Measurements from ENCODE around the gene NFATC1. TPM values are rescaled to one million over a fixed set of nuclear protein-coding genes. Genes with fewer than 3 reads are reported as not detected.
"Not testable (repeated sequence)": the region's sequence is repeated elsewhere in the genome, so short reads cannot be mapped to it uniquely, and the experiment has no call there.

Gene NFATC1
- total RNA-seq, 6 experiments from 2014 or later = 0.57 to 2.0 (median 0.89) TPM

DNA sequence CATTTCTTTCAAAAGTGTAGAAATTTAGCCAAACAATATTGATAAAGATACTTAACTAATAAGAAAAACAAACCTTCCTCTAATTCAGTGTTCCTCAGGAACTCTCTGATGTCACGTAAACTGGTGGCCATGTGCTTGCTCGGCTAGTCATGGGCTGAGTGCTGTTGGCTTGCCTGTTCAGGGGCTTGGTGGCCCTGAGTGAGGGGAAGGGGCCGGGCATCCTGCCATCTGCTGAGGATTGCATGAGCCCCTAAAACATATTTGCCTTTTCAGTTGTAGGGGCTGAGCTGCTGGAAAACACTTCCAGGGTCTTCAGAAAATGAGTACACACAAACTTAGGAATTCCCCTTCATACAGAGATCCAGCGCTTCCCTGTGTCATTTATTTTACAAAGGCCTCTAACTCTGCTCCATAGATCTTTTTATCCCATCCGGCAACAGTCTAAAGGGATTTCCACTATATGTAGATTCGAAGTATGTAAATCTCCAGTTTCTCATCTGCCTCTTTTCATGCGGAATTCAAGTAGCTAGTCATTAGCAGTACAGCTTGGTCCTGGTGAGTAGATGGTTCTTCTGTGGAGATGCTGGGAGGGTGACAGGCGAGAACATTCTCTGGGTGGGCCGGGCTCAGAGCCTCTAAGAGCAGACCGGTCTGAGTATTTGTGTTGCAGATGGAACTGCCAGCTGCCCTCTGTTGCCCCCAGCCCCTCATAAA, 20.1 kb upstream of the NFATC1 start:
- no peak overlapping the region for H3K27ac Mint-ChIP-seq
- H3K27me3 Mint-ChIP-seq (ENCODE audit: insufficient read depth) = no peaks in the 10 kb centered on the region
- H3K36me3 Mint-ChIP-seq (ENCODE audit: low read depth) = no peaks in the 10 kb centered on the region
- no peaks in the 10 kb centered on the region for H3K4me1 Mint-ChIP-seq (ENCODE audit: low read depth)
- no peak for TF ChIP-seq CTCF (IDR thresholded peaks at IDR 0.05)
- DNase-seq = no peak
- no peak overlapping the region for H3K4me3 Mint-ChIP-seq
- H3K9me3 Mint-ChIP-seq = no peaks in the 10 kb centered on the region

DNA sequence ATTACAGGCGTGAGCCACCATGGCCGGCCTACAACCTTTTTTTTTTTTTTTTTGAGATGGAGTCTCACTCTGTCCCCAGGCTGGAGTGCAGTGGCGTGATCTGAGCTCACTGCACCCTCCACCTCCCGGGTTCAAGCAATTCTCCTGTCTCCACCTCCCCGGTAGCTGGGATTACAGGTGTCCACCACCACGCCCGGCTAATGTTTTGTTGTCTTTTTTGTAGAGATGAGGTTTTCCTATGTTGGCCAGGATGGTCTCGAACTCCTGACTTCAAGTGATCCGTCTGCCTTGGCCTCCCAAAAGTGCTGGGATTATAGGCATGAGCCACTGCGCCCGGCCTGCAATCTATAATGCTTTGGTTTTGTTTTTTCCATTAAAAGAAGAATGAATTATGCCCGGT, 19.1 kb upstream of the NFATC1 start:
- not testable (repeated sequence) for H3K27ac Mint-ChIP-seq; H3K9me3 Mint-ChIP-seq; H3K27me3 Mint-ChIP-seq (ENCODE audit: insufficient read depth); H3K4me1 Mint-ChIP-seq (ENCODE audit: low read depth); H3K4me3 Mint-ChIP-seq; H3K36me3 Mint-ChIP-seq (ENCODE audit: low read depth); DNase-seq

DNA sequence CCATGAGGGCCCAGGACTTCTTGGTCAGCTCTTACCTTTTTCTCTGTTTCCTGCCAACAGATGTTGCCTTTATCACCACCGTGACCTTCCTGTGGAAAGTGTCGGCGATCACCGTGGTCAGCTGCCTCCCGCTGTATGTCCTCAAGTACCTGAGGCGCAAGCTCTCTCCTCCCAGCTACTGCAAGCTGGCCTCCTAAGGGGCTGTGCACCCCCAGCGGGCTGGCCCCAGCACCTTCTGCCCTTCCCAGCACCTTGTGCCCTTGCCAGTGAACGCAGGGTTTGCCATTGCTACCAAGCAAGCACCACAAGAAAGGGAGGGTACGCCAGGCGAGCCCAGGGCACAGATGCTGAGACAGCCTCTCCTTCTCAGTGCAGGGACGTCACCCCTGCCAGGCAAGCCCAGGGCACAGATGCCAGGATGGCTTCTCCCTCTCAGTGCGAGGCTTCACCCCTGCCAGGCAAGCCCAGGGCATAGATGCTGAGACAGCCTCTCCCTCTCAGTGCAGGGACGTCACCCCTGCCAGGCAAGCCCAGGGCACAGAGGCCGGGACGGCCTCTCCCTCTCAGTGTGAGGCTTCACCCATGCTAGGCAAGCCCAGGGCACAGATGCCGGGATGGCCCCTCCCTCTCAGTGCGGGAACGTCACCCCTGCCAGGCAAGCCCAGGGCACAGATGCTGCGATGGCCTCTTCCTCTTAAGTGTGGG, 18.4 kb upstream of the NFATC1 start:
- Mint-ChIP-seq H3K4me1 (ENCODE audit: low read depth) (no peaks in the 10 kb centered on the region), H3K9me3 (no peaks in the 10 kb centered on the region), H3K4me3 (no peak overlapping the region), H3K36me3 (ENCODE audit: low read depth) (no peaks in the 10 kb centered on the region), H3K27ac (no peak overlapping the region), H3K27me3 (ENCODE audit: insufficient read depth) (peaks cover 3% of the 10 kb centered on the region; the same call in 1 of the 2 replicates)
- TF ChIP-seq CTCF (IDR thresholded peaks at IDR 0.05) = no peak
- no peak for DNase-seq

DNA sequence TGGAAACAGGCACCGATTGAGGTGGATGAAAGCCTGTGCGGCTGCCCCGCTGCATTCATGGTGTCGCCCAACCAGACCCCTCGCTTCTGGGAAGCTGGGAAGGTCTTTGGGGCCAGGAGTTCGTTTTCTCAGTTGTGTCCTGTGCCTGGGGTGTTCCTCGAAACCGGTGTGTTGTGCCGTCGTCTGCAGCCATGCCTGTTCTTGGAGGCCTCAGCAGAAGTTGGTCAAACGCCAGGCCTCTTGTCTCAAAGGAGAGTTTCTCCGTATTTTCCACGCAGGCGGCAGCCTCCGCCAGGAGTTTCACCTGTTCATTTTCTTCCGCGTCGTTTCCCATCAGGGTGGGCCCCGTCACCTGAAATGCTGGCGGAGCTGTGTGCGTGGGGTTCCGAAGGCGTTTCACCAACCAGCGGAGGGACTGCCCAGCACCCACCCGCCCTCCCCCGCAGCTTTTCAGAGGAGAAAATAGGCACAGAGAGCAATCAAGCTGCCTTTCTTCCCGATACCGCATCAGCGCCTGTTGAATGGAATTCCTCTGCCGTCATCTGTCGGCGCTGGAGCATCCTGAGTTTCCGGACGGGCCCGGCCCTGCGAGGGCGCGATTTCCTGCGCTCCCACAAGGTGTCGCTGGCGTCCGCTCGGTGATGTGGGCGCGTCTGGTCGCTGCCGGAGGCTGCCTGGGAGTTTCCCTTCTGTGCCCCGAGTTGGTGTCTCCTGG, 17.0 kb upstream of the NFATC1 start:
- Mint-ChIP-seq H3K9me3 (no peaks in the 10 kb centered on the region), H3K27ac (no peak overlapping the region), H3K36me3 (ENCODE audit: low read depth) (no peaks in the 10 kb centered on the region), H3K4me1 (ENCODE audit: low read depth) (no peaks in the 10 kb centered on the region), H3K27me3 (ENCODE audit: insufficient read depth) (peaks cover 6% of the 10 kb centered on the region; the same call in 1 of the 2 replicates), H3K4me3 (no peak overlapping the region)
- peak; percentile 15 for DNase-seq
- TF ChIP-seq CTCF (IDR thresholded peaks at IDR 0.05) = peak; percentile 89

- Mint-ChIP-seq H3K27me3 (ENCODE audit: insufficient read depth) (peaks cover 6% of the 10 kb centered on the region; the same call in 1 of the 2 replicates), H3K36me3 (ENCODE audit: low read depth) (no peaks in the 10 kb centered on the region), H3K4me3 (no peak overlapping the region), H3K9me3 (no peaks in the 10 kb centered on the region), H3K27ac (no peak overlapping the region), H3K4me1 (ENCODE audit: low read depth) (no peaks in the 10 kb centered on the region)
- DNase-seq = no peak
- no peak; the same call in none of the 2 replicates for TF ChIP-seq CTCF (IDR thresholded peaks at IDR 0.05)
These were observed 16.4 kb upstream of the NFATC1 start for GRCh38 chr18:79379251-79379905.

Measured in HFFc6 (cell line).